Stimulated activated CD4-positive, alpha-beta T cell treated with anti-CD3 and anti-CD28 coated beads, Interleukin-15, amount 100 ng/mL, for 1 hour (primary cell): ENCODE results near the gene CALHM3.
"Not testable (repeated sequence)": the region's sequence is repeated elsewhere in the genome, so short reads cannot be mapped to it uniquely, and the experiment has no call there.

Experiments used
- DNase-seq, 2 donors: peaks; one replicate each; pipeline ENCODE4 v3.0.0-alpha.2; 2020; ENCODE audit warnings: low read depth in 1 of 2, low spot score in 1 of 2

CALHM3 gene

GRCh38 chr10:103479135-103479534, at the start of gene CALHM3:
CALHM3 (minus strand) TSS chr10:103479240; CDS start chr10:103479032, 208 bp downstream.
- no peak for DNase-seq

GRCh38 chr10:103528549-103528948, 49.5 kb upstream of the CALHM3 start:
- no peak for DNase-seq

GRCh38 chr10:103527476-103527875, 48.4 kb upstream of the CALHM3 start:
- not testable (repeated sequence) for DNase-seq

- no peak for DNase-seq
These were observed 46.9 kb upstream of the CALHM3 start for GRCh38 chr10:103525901-103526300.

GRCh38 chr10:103523683-103524082, 44.6 kb upstream of the CALHM3 start:
- no peak for DNase-seq

- DNase-seq = not testable (repeated sequence)
These were observed 43.0 kb upstream of the CALHM3 start for GRCh38 chr10:103522006-103522405.

GRCh38 chr10:103519798-103520197, 40.8 kb upstream of the CALHM3 start:
- no peak for DNase-seq

GRCh38 chr10:103517234-103518085, 38.4 kb upstream of the CALHM3 start:
- no peak for DNase-seq

- DNase-seq = no peak
These were observed 35.2 kb upstream of the CALHM3 start for GRCh38 chr10:103514244-103514643.

- no peak for DNase-seq
These were observed 34.5 kb upstream of the CALHM3 start for GRCh38 chr10:103513380-103514060.

- DNase-seq = no peak
These were observed 33.7 kb upstream of the CALHM3 start for GRCh38 chr10:103512591-103513379.

GRCh38 chr10:103512166-103512565, 33.1 kb upstream of the CALHM3 start:
- DNase-seq = no peak

- DNase-seq = no peak
These were observed 32.0 kb upstream of the CALHM3 start for GRCh38 chr10:103510791-103511752.

- no peak for DNase-seq
These were observed 31.1 kb upstream of the CALHM3 start for GRCh38 chr10:103510046-103510685.

- DNase-seq = no peak
These were observed 28.5 kb upstream of the CALHM3 start for GRCh38 chr10:103507235-103508191.

GRCh38 chr10:103506061-103506460, 27.0 kb upstream of the CALHM3 start:
- no peak for DNase-seq

GRCh38 chr10:103504181-103504783, 25.2 kb upstream of the CALHM3 start:
- no peak for DNase-seq

GRCh38 chr10:103503777-103504176, 24.7 kb upstream of the CALHM3 start:
- DNase-seq = not testable (repeated sequence)
